IgD-negative memory B cell (primary cell): ENCODE data around the gene PAGE2B. TPM values are rescaled to one million over a fixed set of nuclear protein-coding genes. Genes with fewer than 3 reads are reported as not detected.

Experiments used
- H3K27ac Mint-ChIP-seq, 3 donors: one replicate each; pipeline ENCODE4 v1.8.0; 2020 to 2022; ENCODE audit warnings: mild to moderate bottlenecking in 3 of 3, mixed read lengths in 3 of 3, moderate library complexity in 1 of 3
- H3K27me3 Mint-ChIP-seq: one replicate; pipeline ENCODE4 v1.8.0; 2021; ENCODE audit warnings: mixed read lengths
- H3K36me3 Mint-ChIP-seq: one replicate; pipeline ENCODE4 v1.8.0; 2020; ENCODE audit warnings: mild to moderate bottlenecking, mixed read lengths
- H3K4me1 Mint-ChIP-seq, 3 donors: one replicate each; pipeline ENCODE4 v1.8.0; 2020 to 2022; ENCODE audit warnings: mixed read lengths in 3 of 3, mild to moderate bottlenecking in 1 of 3
- H3K4me3 Mint-ChIP-seq, 4 donors: one replicate each; pipeline ENCODE4 v1.8.0; 2020 to 2022; ENCODE audit warnings: mild to moderate bottlenecking in 4 of 4, mixed read lengths in 4 of 4, moderate library complexity in 3 of 4
- H3K9me3 Mint-ChIP-seq, 3 donors: one replicate each; pipeline ENCODE4 v1.8.0; 2020 to 2021; ENCODE audit warnings: mixed read lengths in 3 of 3, mild to moderate bottlenecking in 1 of 3
- polyA plus RNA-seq: library from polyadenylated mRNA; unstranded; fragments of 300-500 nt; fragmentation: Illumina TruSeq; gene quantifications from one replicate; pipeline ENCODE4 v1.2.3, GENCODE V29; 2021

The PAGE2B gene
- polyA plus RNA-seq, 1 donor from 2014 or later, result not detected

- H3K4me3 Mint-ChIP-seq, result no peak overlapping the region
- no peaks in the 10 kb centered on the region for H3K4me1 Mint-ChIP-seq
- no peaks in the 10 kb centered on the region for H3K36me3 Mint-ChIP-seq
- no peaks in the 10 kb centered on the region for H3K9me3 Mint-ChIP-seq
- peaks cover 3% of the 10 kb centered on the region for H3K27me3 Mint-ChIP-seq
- no peak overlapping the region for H3K27ac Mint-ChIP-seq
Observed at GRCh38 chrX:55127692-55128091, 52.9 kb downstream of the PAGE2B start.

Other genes with a start within 250 kb of the PAGE2B start
- gene TRO, start 154.2 kb upstream of the PAGE2B start, polyA plus RNA-seq, result 0.06 TPM
- gene PFKFB1, start 80.8 kb upstream of the PAGE2B start, polyA plus RNA-seq, result not detected
- gene APEX2, start 74.7 kb upstream of the PAGE2B start, polyA plus RNA-seq, result 22.9 TPM
- gene ALAS2, start 44.1 kb upstream of the PAGE2B start, polyA plus RNA-seq, result not detected
- not detected for gene PAGE2, start 14.0 kb downstream of the PAGE2B start, polyA plus RNA-seq
- gene PAGE5, start 145.3 kb downstream of the PAGE2B start, polyA plus RNA-seq, result not detected
- gene PAGE3, start 189.9 kb downstream of the PAGE2B start, polyA plus RNA-seq, result not detected